Measurements from ENCODE around the gene PLEKHG4B. TPM values are rescaled to one million over a fixed set of nuclear protein-coding genes. Genes with fewer than 3 reads are reported as not detected.

Gene PLEKHG4B
- total RNA-seq, 1 donor from 2014 or later: 1.1 TPM

DNA sequence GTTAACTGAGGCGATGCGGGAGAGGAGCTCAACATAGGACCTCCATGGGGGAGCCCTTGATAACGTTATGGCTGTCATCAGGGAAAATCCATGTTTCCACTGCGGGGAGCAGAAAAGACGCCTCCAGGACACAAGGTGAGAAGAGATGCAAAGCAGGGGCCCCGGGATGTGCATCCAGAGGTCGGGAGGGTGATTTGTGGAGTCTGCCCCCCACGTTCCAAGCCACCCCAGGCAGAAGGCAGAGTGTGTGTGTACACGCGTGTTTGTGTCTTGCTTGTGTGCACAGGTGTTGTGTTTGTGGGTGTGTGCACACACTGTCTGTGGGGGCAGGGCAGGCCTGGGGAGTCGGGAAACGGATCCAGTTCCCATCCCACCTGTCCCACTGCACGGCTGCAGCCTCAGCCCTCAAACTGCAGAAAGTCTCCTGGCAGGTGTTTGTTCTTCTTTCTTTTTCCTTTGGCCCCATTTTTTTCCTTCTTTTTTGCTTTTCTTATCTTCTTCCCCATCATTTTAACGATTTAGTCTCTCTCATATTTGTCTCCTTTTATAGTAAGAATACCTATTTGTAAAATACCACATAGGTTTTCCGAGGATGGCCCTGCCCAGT lies 17.4 kb upstream of the PLEKHG4B start:
- ATAC-seq (no peak), DNase-seq (ENCODE audit: low spot score) (no peak)
- intact Hi-C loops (cut with DNase I): no loop called here

GRCh38 chr5:75331-76320 lies 16.3 kb upstream of the PLEKHG4B start:
- intact Hi-C loops (cut with DNase I): no loop called here
- ATAC-seq: no peak
- DNase-seq (ENCODE audit: low spot score): no peak

DNA sequence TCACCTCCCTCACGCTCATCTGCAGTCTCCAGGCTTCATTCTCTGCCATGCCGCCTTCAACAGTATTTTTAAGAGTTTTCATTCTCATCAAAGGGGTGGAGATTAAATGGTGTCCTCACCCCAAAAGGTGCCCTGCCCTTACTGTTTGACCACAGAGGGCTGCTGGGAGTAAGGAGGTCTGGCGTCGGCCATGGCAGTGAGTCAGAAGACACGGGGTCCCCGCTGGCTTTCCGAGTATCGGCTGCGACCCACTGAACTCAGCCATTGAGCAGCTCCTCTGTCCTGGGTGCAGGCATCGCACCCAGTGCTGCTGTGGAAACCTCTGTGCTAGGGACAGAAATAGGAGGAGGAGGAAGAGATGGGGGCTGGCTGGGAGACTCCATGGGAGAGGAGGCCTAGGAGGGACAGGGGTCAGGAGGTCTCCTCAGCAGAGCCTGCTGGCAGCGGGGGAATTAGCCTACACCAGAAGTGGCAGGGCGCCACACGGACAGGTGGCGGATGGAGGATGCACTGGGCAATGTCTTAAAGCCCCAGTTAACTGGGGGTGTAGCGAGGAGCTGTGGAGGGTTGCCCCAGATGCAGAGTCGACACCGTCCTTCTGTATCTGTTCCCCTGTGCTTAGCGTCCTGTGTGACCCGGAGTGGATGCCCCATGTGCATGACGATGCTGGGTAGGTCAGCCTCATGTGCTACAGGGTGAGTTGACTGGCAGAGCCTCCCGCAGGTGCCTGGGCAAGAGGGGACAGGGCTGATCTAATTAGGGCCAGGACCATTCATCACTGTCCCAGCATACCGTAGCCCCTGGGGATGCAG lies 15.4 kb upstream of the PLEKHG4B start:
- intact Hi-C loops (cut with DNase I): no loop called here
- DNase-seq (ENCODE audit: low spot score) (no peak), ATAC-seq (no peak)

DNA sequence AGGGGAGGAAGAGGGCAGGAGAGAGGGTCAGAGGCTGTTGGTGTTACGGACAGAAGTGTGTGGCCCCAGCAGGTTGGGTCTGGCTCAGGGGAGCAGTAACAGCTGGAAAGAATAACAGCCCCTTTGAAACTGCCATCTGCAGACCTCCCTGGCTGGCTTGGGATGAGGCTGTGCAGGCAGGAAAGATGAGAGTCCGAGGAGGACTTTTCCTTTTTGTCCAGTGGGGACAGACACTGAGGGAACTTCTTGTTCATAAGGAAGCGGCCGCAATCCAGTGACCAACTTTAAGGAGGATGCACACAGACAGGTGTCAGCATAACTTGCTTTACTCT lies 14.8 kb upstream of the PLEKHG4B start:
- intact Hi-C loops (cut with DNase I): no loop called here
- DNase-seq (ENCODE audit: low spot score) (no peak), ATAC-seq (no peak)

DNA sequence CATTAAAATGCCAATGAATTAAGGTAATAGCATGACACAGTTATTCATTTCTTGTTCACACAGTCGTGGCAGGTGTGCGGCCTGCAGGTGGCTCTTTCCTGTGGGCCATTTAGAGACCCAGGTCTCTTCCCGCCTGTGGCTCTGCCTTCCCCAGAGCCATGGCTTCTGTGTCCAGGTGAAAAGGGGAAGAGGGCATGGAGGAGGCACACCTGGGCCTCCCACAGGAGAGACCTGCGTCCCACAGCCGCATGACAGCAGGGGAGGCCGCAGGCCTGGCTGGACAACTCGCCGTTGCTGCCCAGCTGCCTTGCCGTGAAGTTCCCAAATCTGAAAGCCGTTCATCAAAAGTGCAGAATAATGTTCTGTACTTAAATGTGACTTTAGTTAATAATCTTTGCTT lies 14.4 kb upstream of the PLEKHG4B start:
- DNase-seq (ENCODE audit: low spot score) (no peak), ATAC-seq (no peak)
- intact Hi-C loops (cut with DNase I): no loop called here

GRCh38 chr5:77957-78804 lies 13.8 kb upstream of the PLEKHG4B start:
- intact Hi-C loops (cut with DNase I): no loop called here
- DNase-seq (ENCODE audit: low spot score) (no peak), ATAC-seq (no peak)

DNA sequence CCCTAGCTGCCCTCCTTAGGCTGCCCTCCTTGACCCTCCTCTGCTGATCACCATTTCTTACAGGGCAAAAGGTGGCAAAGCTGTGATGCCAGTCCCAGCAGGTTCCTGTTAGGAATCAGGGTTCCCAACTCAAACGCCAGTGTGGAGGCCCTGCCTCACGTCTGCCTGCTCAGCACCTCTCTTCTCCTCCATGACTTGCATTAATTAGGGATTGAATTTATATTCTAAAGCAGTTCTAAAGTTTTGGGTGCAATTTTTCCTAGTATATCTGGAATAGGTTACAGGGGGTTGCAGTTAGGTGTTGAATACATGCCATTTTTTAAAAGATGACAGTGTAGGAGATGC lies 13.2 kb upstream of the PLEKHG4B start:
- intact Hi-C loops (cut with DNase I): no loop called here
- DNase-seq (ENCODE audit: low spot score): no peak
- ATAC-seq: no peak

- DNase-seq (ENCODE audit: low spot score): no peak
- ATAC-seq: no peak
- intact Hi-C loops (cut with DNase I): no loop called here
Measured at GRCh38 chr5:79263-79662, 12.7 kb upstream of the PLEKHG4B start.

DNA sequence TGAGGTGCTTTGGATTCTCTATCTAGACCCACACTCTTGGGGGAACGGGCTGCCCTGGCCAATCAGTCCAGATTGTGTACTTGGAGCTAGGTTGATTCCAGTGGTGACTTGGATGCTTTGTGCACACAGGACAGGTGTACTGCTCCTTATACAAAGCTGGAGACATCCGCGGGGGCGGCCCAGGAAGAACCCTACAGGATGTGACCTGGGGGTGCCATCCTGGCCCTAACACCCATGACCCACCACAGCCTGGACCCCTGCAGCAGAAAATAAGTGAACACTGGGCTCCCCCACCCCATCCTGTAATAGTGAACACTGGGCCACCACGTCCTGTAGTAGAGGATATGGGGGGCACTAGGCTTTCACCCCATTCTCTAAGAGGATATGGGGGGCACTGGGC lies 12.1 kb upstream of the PLEKHG4B start:
- intact Hi-C loops (cut with DNase I): no loop called here
- DNase-seq (ENCODE audit: low spot score) (no peak), ATAC-seq (no peak)

DNA sequence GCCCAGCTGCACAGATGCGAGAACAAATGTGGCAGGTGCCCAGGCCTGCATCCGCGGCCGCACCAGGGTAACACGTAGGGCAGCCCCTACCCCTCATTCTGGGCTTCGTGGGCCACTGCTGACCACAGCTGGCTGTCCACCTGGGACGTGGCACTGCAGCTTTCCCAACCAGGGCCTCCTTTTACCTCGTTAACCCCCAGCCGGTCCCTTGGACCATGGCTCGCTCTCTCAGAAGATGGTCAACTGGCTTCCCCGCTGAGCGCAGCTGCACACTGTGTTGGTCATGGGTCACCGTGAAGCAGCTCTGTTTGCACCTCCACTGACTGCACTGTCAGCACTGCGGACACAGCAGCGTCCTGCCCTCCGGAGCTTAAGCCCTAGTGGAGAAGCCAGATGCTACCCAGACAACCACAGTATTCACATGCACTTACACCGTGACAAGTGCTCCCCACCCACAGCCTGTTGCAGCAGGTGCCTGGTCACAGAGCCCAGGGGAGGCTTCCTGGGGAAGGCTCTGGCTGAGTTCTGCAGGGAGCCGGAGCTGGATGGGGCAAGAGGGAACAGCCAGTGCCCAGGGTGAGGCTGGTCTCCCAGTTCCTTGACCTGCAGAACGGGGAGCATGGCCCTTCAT lies 10.5 kb upstream of the PLEKHG4B start:
- intact Hi-C loops (cut with DNase I): no loop called here
- DNase-seq (ENCODE audit: low spot score) (no peak), ATAC-seq (no peak)

DNA sequence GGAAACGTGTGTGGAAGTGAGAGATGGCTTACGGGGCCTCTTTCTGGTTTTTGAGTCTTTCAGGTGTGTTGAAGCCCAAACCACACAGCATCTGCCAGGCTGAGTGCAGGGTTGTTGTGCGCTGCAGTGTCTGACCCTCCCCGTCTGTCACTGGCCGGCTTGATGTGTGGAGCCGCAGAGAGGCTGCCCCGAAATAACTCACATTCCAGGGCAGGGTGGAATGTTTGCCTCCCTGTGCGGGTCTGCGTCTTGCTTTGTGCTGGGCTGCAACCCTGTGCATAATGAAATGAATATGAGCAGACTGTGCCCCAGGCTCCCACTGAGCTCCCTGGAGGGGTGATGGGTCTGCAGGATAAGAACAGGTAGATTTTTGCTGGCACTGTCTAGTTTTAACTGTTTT lies 9.9 kb upstream of the PLEKHG4B start:
- no peak for DNase-seq (ENCODE audit: low spot score)
- intact Hi-C loops (cut with DNase I): no loop called here
- ATAC-seq: no peak

GRCh38 chr5:82570-82969 lies 9.4 kb upstream of the PLEKHG4B start:
- DNase-seq (ENCODE audit: low spot score) (no peak), ATAC-seq (no peak)
- intact Hi-C loops (cut with DNase I): no loop called here

DNA sequence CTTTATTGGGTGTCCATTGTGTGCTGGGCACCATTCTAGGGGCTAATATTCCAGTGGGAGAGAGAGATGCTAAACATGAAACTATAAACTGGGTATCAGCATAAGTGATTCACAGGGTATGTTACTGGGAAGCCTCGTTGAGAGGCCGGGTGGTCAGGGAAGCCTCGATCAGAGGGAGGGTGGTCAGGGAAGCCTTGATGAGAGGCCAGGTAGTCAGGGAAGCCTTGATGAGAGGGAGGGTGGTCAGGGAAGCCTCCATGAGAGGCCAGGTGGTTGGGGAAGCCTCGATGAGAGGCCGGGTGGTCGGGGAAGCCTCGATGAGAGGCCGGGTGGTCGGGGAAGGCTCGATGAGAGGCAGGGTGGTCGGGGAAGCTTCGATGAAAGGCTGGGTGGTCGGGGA lies 8.9 kb upstream of the PLEKHG4B start:
- intact Hi-C loops (cut with DNase I): no loop called here
- DNase-seq (ENCODE audit: low spot score): no peak
- no peak for ATAC-seq

- intact Hi-C loops (cut with DNase I): no loop called here
- ATAC-seq (no peak), DNase-seq (ENCODE audit: low spot score) (no peak)
Measured at GRCh38 chr5:85334-85995, 6.5 kb upstream of the PLEKHG4B start.

GRCh38 chr5:89337-90286 lies 2.4 kb upstream of the PLEKHG4B start:
- DNase-seq (ENCODE audit: low spot score): no peak
- ATAC-seq: no peak
- intact Hi-C loops (cut with DNase I): no loop called here

DNA sequence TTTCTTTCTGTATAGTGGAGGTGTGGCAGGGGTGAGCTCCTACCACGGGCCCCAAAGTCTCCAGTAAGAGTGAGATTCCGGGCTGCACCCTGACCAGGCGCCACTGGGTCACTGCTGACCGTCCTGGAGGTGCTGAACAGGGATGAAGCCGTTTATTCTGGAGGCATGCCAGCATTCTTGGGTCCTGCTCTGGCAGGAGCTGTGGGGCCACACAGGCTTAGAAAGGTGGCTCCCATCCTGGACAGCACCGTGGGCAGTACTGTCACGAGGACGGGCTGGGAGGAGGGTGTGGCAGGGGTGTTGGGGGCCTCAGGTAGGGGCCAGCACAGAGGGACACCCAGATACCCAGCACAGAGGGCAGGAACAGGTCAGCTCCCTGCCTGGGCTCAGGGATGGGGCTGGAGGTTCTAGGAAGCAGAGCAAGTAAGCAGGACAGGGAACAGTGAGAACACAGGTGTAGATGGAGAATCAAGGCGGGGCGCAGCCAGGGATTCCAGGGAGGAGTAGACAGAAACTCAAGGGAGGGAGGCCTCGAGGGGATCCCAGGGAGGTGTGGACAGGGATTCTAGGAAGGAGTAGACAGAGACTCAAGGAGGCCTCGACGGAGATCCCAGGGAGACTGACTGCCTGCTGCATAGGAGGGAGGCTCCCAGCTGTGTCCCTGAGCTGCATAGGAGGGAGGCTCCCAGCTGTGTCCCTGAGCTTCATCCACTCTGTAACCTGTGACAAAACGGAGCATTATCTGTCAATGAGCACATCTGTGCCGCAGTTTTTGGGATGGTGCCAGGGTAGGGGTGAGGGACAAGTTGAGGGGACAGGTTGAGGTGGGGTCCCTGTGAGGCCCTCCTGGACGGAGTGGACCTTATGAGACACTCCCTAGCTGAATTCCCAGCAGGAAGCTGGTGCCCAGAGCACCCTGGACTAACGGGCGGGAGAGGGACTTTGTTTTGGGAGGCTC lies 1.1 kb upstream of the PLEKHG4B start:
- DNase-seq (ENCODE audit: low spot score): no peak
- ATAC-seq: peak; percentile 39

More for the DNA sequence above, 1.1 kb upstream of the PLEKHG4B start:
- intact Hi-C loops (cut with DNase I): no loop called here

All from sciatic nerve (tissue), 2 donors.